Stimulated activated CD4-positive, alpha-beta T cell treated with anti-CD3 and anti-CD28 coated beads, Interleukin-1b, Interleukin-23, amount 100 ng/mL, for 4 hours (primary cell): ENCODE results near the gene GRIA4.

ENCODE experiments used
- DNase-seq, 2 donors: peaks; one replicate each; pipeline ENCODE4 v3.0.0-alpha.2; 2020; ENCODE audit warnings: low read depth in 2 of 2

The GRIA4 gene

GRCh38 chr11:105609832-105610781 lies at the start of gene GRIA4:
Gene GRIA4, plus strand, starts transcription at chr11:105610073. Its CDS starts 925 bp downstream, at chr11:105610998.
- no peak for DNase-seq

GRCh38 chr11:105573091-105573490 lies 36.8 kb upstream of the GRIA4 start:
- DNase-seq = no peak

- DNase-seq = no peak
Measured at GRCh38 chr11:105574974-105575373, 34.9 kb upstream of the GRIA4 start.

GRCh38 chr11:105577641-105578040 lies 32.2 kb upstream of the GRIA4 start:
- DNase-seq = no peak

- no peak for DNase-seq
Measured at GRCh38 chr11:105579111-105579510, 30.8 kb upstream of the GRIA4 start.

- DNase-seq = no peak
Measured at GRCh38 chr11:105582497-105582896, 27.4 kb upstream of the GRIA4 start.

- DNase-seq = no peak
Measured at GRCh38 chr11:105588001-105588400, 21.9 kb upstream of the GRIA4 start.

- DNase-seq = no peak
Measured at GRCh38 chr11:105589346-105589745, 20.5 kb upstream of the GRIA4 start.

GRCh38 chr11:105592035-105592434 lies 17.8 kb upstream of the GRIA4 start:
- DNase-seq = no peak

GRCh38 chr11:105598371-105598770 lies 11.5 kb upstream of the GRIA4 start:
- DNase-seq = no peak

- DNase-seq = no peak
Measured at GRCh38 chr11:105603156-105603555, 6.7 kb upstream of the GRIA4 start.

GRCh38 chr11:105609341-105609781 lies 512 bp upstream of the GRIA4 start:
- DNase-seq = no peak

GRCh38 chr11:105610871-105611571 lies 1.1 kb downstream of the GRIA4 start:
- no peak for DNase-seq

- DNase-seq = no peak
Measured at GRCh38 chr11:105611572-105612441, 1.9 kb downstream of the GRIA4 start.

GRCh38 chr11:105612771-105613170 lies 2.9 kb downstream of the GRIA4 start:
- DNase-seq = no peak

GRCh38 chr11:105613183-105613582 lies 3.3 kb downstream of the GRIA4 start:
- DNase-seq = no peak

GRCh38 chr11:105618343-105618955 lies 8.6 kb downstream of the GRIA4 start:
- DNase-seq = no peak

GRCh38 chr11:105619556-105619955 lies 9.7 kb downstream of the GRIA4 start:
- DNase-seq = no peak

GRCh38 chr11:105622016-105622415 lies 12.1 kb downstream of the GRIA4 start:
- DNase-seq = no peak

GRCh38 chr11:105632316-105632715 lies 22.4 kb downstream of the GRIA4 start:
- DNase-seq = no peak

GRCh38 chr11:105635466-105635865 lies 25.6 kb downstream of the GRIA4 start:
- DNase-seq = no peak
